ENCODE data around the gene SLC30A3. TPM values are rescaled to one million over a fixed set of nuclear protein-coding genes. Genes with fewer than 3 reads are reported as not detected.
A peak's percentile ranks its signal among the peaks of the same experiment; 100 is the strongest.

SLC30A3 gene
- total RNA-seq, 2 donors from 2014 or later = not detected

DNA sequence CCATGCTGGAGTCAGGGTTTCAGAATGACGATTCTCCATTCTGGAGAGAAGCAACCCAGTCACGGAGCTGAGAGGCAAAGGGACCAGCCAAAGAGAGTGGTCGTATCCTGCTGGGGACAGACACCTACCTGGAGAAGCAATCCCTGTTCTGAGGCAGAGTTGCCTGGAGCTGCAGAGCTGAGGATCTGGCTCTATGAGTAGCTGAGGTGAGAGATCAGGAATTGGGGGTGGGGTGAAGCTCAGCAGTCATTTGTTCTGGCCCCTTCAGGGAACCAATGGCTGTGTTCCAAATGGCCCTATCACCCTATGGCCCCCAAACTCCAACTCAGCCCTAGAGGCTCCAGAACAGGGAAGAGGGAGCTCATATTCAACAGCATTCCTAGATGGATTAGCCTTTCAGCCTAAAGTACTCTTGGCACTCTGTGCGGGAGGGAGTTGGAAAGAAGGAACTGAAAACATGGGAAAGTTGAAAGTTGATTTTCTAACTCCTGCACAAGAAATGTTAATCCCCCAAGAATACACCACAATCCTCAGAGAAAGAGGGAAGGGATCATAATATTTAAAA lies 54.3 kb downstream of the SLC30A3 start:
- Mint-ChIP-seq H3K9me3 (no peaks in the 10 kb centered on the region), H3K36me3 (peaks cover 11% of the 10 kb centered on the region), H3K27me3 (no peaks in the 10 kb centered on the region), H3K4me1 (ENCODE audit: low read depth in 2 of 2) (peaks cover 27 to 38% of the 10 kb centered on the region in 2 donors), H3K27ac (no peak overlapping the region), H3K4me3 (no peak overlapping the region)
- ATAC-seq (no peak), DNase-seq (ENCODE audit: low spot score) (no peak)

DNA sequence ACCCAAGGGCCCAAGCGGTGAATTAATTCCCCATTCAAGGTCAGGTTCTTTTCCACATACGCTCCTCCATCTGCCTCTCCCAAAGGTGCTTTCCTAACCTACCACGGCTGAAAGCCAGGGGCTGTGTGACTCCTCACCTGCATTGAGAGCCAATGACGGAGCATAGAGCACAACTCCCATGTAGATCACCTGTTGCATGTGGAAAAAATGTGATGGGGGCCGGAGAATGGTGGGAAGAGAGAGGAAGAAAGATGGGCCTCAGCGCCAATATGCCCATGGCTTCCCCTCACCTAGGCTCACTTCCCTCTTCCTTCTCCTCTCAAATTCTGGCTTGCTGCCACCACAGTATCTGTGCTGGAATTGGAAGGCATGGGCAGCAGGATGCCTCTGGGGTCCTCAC lies 56.5 kb downstream of the SLC30A3 start:
- ATAC-seq (no peak), DNase-seq (ENCODE audit: low spot score) (no peak)
- H3K4me1 Mint-ChIP-seq (ENCODE audit: low read depth in 2 of 2) = peaks cover 16 to 26% of the 10 kb centered on the region in 2 donors
- peaks cover 13% of the 10 kb centered on the region for H3K36me3 Mint-ChIP-seq
- H3K9me3 Mint-ChIP-seq = no peaks in the 10 kb centered on the region
- H3K27ac Mint-ChIP-seq = no peak overlapping the region
- H3K27me3 Mint-ChIP-seq = no peaks in the 10 kb centered on the region
- no peak overlapping the region for H3K4me3 Mint-ChIP-seq

DNA sequence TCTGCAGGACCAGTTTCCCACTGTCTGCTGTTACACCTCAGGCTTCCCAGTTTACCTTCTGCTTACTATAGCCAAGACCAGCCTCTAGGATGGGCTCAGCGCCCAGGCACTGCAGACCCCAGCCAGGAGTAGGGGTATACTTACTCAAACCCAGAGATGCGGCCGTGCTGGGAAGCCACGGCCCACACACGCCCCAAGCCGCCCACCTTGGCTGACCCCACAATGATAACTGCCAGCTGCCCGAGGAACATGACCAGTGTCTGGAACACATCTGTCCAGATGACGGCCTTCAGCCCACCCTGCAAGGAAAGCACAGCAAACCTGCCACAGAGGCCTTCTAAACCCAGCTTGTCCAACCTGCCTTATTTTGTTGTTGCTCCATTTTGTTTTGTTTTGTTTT lies 57.6 kb downstream of the SLC30A3 start:
- Mint-ChIP-seq H3K9me3 (no peaks in the 10 kb centered on the region), H3K27ac (no peak overlapping the region), H3K4me1 (ENCODE audit: low read depth in 2 of 2) (peaks cover 16 to 26% of the 10 kb centered on the region in 2 donors), H3K4me3 (no peak overlapping the region), H3K27me3 (no peaks in the 10 kb centered on the region), H3K36me3 (peaks cover 13% of the 10 kb centered on the region)
- DNase-seq (ENCODE audit: low spot score) = no peak
- ATAC-seq = no peak

DNA sequence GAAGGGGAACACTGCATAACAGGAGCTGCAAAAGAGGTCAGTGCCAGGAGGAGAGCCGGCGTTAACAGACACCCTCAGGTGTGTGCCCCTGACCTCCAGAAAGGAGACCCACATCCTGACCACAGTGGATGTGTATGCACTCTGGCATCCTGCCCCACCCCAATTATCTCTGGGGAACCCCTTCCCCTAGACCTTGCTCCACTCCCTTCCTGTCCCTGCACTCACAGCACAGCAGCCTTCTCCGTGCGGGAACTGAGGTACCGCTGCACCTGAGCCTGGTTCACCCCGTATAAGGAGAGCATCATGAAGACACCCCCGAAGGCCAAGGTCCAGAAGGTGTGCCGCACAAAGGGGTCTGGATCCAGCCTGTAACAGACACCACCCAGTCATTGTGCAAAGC lies 58.3 kb downstream of the SLC30A3 start:
- peaks cover 10 to 20% of the 10 kb centered on the region in 2 donors for H3K4me1 Mint-ChIP-seq (ENCODE audit: low read depth in 2 of 2)
- no peak for DNase-seq (ENCODE audit: low spot score)
- no peak overlapping the region for H3K4me3 Mint-ChIP-seq
- peaks cover 10% of the 10 kb centered on the region for H3K36me3 Mint-ChIP-seq
- no peaks in the 10 kb centered on the region for H3K9me3 Mint-ChIP-seq
- H3K27me3 Mint-ChIP-seq = no peaks in the 10 kb centered on the region
- peak in 1 of 2 donors; percentile 32 for ATAC-seq
- no peak overlapping the region for H3K27ac Mint-ChIP-seq

DNA sequence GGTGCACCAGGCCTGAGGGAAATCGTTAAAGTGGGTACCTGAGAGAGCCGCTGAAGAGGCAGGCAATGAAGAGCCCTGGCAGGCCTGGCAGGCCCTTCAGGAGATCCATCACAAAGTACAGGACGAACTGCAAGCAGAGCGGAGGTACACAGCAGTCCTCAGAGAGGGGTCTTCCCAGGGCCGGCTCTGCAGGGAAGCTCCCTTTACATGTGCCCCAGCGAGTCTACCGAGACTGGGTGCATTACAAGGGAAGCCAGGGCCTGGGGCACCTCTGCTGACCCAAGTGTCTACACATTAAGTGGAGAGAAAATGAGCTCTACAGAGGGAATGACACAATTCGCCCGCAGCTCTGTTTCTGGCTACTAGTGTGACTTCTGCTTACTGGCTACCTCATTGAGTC lies 59.1 kb downstream of the SLC30A3 start:
- no peaks in the 10 kb centered on the region for H3K27me3 Mint-ChIP-seq
- peaks cover 9% of the 10 kb centered on the region for H3K36me3 Mint-ChIP-seq
- H3K4me3 Mint-ChIP-seq = no peak overlapping the region
- peaks cover 4 to 16% of the 10 kb centered on the region in 2 donors for H3K4me1 Mint-ChIP-seq (ENCODE audit: low read depth in 2 of 2)
- no peak for ATAC-seq
- no peak for DNase-seq (ENCODE audit: low spot score)
- H3K27ac Mint-ChIP-seq = no peak overlapping the region
- H3K9me3 Mint-ChIP-seq = no peaks in the 10 kb centered on the region

Other genes with a start within 250 kb of the SLC30A3 start
- 100 to 1,000 TPM; 132 to 176 TPM for gene TMEM214, start 230.1 kb downstream of the SLC30A3 start, total RNA-seq
- gene AGBL5, start 211.4 kb downstream of the SLC30A3 start, total RNA-seq = 10 to 100 TPM; 12.5 to 20.5 TPM
- 100 to 1,000 TPM; 286 to 393 TPM for gene OST4, start 191.4 kb downstream of the SLC30A3 start, total RNA-seq
- gene EMILIN1, start 184.4 kb downstream of the SLC30A3 start, total RNA-seq = 10 to 100 TPM in 1 of 2 donors, 1 to 10 TPM in 1; 8.7 to 14.2 TPM
- gene KHK, start 176.3 kb downstream of the SLC30A3 start, total RNA-seq = 1 to 10 TPM; 2.5 to 5.1 TPM
- 1 to 10 TPM in 1 of 2 donors, under 1 TPM in 1; 0.36 to 1.4 TPM for gene CGREF1, start 143.9 kb downstream of the SLC30A3 start, total RNA-seq
- gene ABHD1, start 139.2 kb downstream of the SLC30A3 start, total RNA-seq = under 1 TPM in 1 of 2 donors, not detected in 1; 0.25 TPM
- gene PREB, start 128.4 kb downstream of the SLC30A3 start, total RNA-seq = 100 to 1,000 TPM in 1 of 2 donors, 10 to 100 TPM in 1; 91.6 to 109 TPM
- gene PRR30, start 123.6 kb downstream of the SLC30A3 start, total RNA-seq = not detected
- not detected for gene TCF23, start 114.0 kb downstream of the SLC30A3 start, total RNA-seq
- gene ATRAID, start 51.0 kb downstream of the SLC30A3 start, total RNA-seq = 10 to 100 TPM; 59.3 to 59.9 TPM
- 100 to 1,000 TPM in 1 of 2 donors, 10 to 100 TPM in 1; 40.7 to 123 TPM for gene SLC5A6, start 50.8 kb downstream of the SLC30A3 start, total RNA-seq
- gene CAD, start 45.7 kb downstream of the SLC30A3 start, total RNA-seq = 100 to 1,000 TPM in 1 of 2 donors, 10 to 100 TPM in 1; 50.6 to 175 TPM
- gene DNAJC5G, start 12.4 kb upstream of the SLC30A3 start, total RNA-seq = not detected
- under 1 TPM; 0.28 to 0.33 TPM for gene TRIM54, start 19.4 kb upstream of the SLC30A3 start, total RNA-seq
- 1 to 10 TPM; 1.3 TPM for gene UCN, start 45.4 kb upstream of the SLC30A3 start, total RNA-seq
- gene MPV17, start 60.0 kb upstream of the SLC30A3 start, total RNA-seq = 10 to 100 TPM; 92.4 to 96.1 TPM
- gene GTF3C2, start 93.7 kb upstream of the SLC30A3 start, total RNA-seq = 100 to 1,000 TPM in 1 of 2 donors, 10 to 100 TPM in 1; 85.4 to 107 TPM
- gene EIF2B4, start 107.3 kb upstream of the SLC30A3 start, total RNA-seq = 10 to 100 TPM; 49.5 to 52.0 TPM
- 100 to 1,000 TPM; 100 to 113 TPM for gene SNX17, start 107.6 kb upstream of the SLC30A3 start, total RNA-seq
- 10 to 100 TPM; 21.8 to 23.6 TPM for gene ZNF513, start 117.7 kb upstream of the SLC30A3 start, total RNA-seq
- 100 to 1,000 TPM; 110 to 158 TPM for gene PPM1G, start 146.5 kb upstream of the SLC30A3 start, total RNA-seq
- 100 to 1,000 TPM in 1 of 2 donors, 10 to 100 TPM in 1; 66.0 to 117 TPM for gene NRBP1, start 165.6 kb upstream of the SLC30A3 start, total RNA-seq
- gene KRTCAP3, start 179.3 kb upstream of the SLC30A3 start, total RNA-seq = 1 to 10 TPM; 2.2 to 6.1 TPM
- 10 to 100 TPM; 11.1 to 17.4 TPM for gene IFT172, start 226.7 kb upstream of the SLC30A3 start, total RNA-seq
- not detected for gene FNDC4, start 232.2 kb upstream of the SLC30A3 start, total RNA-seq
- not detected for gene GCKR, start 233.8 kb upstream of the SLC30A3 start, total RNA-seq